Prostate gland (tissue), 2 donors: Measurements from ENCODE around the gene INPP4B.

Experiments used
- CTCF ChIP-seq, 4 experiments: fragments of 200-600 bp in 2 of 4; fragments of 450-650 bp in 2 of 4; sonication (generic) in 2 of 4; IDR thresholded peaks; 1 replicate in 3 of 4; 2 replicates in 1 of 4; pipeline ENCODE4 v1.5.1; 2016 to 2019; ENCODE audit warnings: antibody characterized with exemption in 4 of 4, mild to moderate bottlenecking in 2 of 4, moderate library complexity in 2 of 4
- POLR2A ChIP-seq: fragments of 450-650 bp; IDR thresholded peaks from one replicate; pipeline ENCODE4 v1.6.1; 2016; ENCODE audit warnings: antibody characterized with exemption, mild to moderate bottlenecking

- TF ChIP-seq CTCF (IDR thresholded peaks at IDR 0.05) (no peak), POLR2A (no peak)
Measured at GRCh38 chr4:142101401-142101800, 744.7 kb downstream of the INPP4B start.
